ENCODE measurements around the gene STIM2.

DNA sequence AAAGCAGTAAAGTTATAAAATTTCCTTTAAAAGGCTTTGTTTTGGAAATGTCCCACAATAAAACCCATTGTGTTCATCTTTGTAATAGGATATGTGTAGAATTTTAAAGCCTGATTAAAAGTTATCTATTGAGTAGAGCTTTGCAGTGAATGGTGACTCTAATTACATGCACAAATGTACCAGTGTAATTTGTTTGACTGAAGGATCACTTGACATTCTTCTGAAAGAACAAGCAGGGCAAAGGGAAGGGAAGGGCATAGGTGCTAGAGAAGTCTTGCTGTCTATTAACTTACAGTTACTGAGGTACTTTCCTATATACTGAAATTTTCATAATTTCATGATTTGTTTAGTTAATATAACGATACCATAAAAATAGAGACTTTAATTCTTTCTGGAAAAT lies 70.8 kb downstream of the STIM2 start:
- TF ChIP-seq, protein P1, sequence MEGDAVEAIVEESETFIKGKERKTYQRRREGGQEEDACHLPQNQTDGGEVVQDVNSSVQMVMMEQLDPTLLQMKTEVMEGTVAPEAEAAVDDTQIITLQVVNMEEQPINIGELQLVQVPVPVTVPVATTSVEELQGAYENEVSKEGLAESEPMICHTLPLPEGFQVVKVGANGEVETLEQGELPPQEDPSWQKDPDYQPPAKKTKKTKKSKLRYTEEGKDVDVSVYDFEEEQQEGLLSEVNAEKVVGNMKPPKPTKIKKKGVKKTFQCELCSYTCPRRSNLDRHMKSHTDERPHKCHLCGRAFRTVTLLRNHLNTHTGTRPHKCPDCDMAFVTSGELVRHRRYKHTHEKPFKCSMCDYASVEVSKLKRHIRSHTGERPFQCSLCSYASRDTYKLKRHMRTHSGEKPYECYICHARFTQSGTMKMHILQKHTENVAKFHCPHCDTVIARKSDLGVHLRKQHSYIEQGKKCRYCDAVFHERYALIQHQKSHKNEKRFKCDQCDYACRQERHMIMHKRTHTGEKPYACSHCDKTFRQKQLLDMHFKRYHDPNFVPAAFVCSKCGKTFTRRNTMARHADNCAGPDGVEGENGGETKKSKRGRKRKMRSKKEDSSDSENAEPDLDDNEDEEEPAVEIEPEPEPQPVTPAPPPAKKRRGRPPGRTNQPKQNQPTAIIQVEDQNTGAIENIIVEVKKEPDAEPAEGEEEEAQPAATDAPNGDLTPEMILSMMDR (optimal IDR thresholded peaks at IDR 0.05 in 1 of 3, IDR thresholded peaks at IDR 0.05 in 1 of 3, conservative IDR thresholded peaks at IDR 0.05 in 1 of 3; ENCODE audit: extremely low read depth in 1 of 3, insufficient read depth in 2 of 3, low read length in 3 of 3) = no peak
- no peak for TF ChIP-seq EZH2 (IDR thresholded peaks at IDR 0.05; ENCODE audit: low read length)

All from keratinocyte (primary cell).